Neural cell (in vitro differentiated cells): Measurements from ENCODE around the gene ADK. TPM values are rescaled to one million over a fixed set of nuclear protein-coding genes. Genes with fewer than 3 reads are reported as not detected.

ENCODE experiments used
- H2AFZ ChIP-seq: fragments of 200-600, 300-800 bp; sonication (generic), shearing (Covaris generic); 2 replicates; pipeline ENCODE4 v1.6.0; 2014; ENCODE audit warnings: low read depth, mild to moderate bottlenecking, antibody characterized with exemption, low read length, moderate library complexity
- H3F3A ChIP-seq: fragments of 200-600 bp; shearing (Covaris generic); 2 replicates; pipeline ENCODE4 v1.6.1; 2016; ENCODE audit warnings: mild to moderate bottlenecking, moderate library complexity, mixed read lengths, antibody characterized with exemption, low read length; ENCODE audit not compliant: insufficient read depth, poor library complexity, severe bottlenecking
- H3K27ac ChIP-seq: fragments of 200-600, 300-800 bp; sonication (generic), shearing (Covaris generic); 2 replicates; pipeline ENCODE4 v1.5.1; 2014; ENCODE audit warnings: mild to moderate bottlenecking, low read length, moderate library complexity
- H3K27me3 ChIP-seq: fragments of 300-800, 200-600 bp; sonication (generic), shearing (Covaris generic); 2 replicates; pipeline ENCODE4 v1.6.0; 2014; ENCODE audit warnings: mild to moderate bottlenecking, low read depth, low read length, moderate library complexity; ENCODE audit not compliant: insufficient read depth
- H3K36me3 ChIP-seq: fragments of 300-800, 200-600 bp; sonication (generic), shearing (Covaris generic); 2 replicates; pipeline ENCODE4 v1.5.1; 2014; ENCODE audit warnings: mild to moderate bottlenecking, antibody characterized with exemption, low read length, moderate library complexity; ENCODE audit not compliant: insufficient read depth
- H3K4me2 ChIP-seq: fragments of 300-800, 200-600 bp; sonication (generic), shearing (Covaris generic); 2 replicates; pipeline ENCODE4 v1.6.0; 2014; ENCODE audit warnings: mild to moderate bottlenecking, low read length
- H3K4me3 ChIP-seq: fragments of 300-800, 200-600 bp; sonication (generic), shearing (Covaris generic); 2 replicates; pipeline ENCODE4 v1.5.1; 2014; ENCODE audit warnings: mild to moderate bottlenecking, low read length, moderate library complexity
- H3K79me2 ChIP-seq: fragments of 200-600 bp; shearing (Covaris generic); replicated peaks from 2 replicates; pipeline ENCODE4 v1.6.0; 2014; ENCODE audit warnings: mild to moderate bottlenecking, low read length, moderate library complexity; ENCODE audit not compliant: insufficient read depth
- H3K9ac ChIP-seq: fragments of 300-800, 200-600 bp; sonication (generic), shearing (Covaris generic); 2 replicates; pipeline ENCODE4 v1.6.1; 2016; ENCODE audit warnings: mild to moderate bottlenecking, low read length, mixed read lengths
- H3K9me2 ChIP-seq: fragments of 200-600 bp; shearing (Covaris generic); 2 replicates; pipeline ENCODE4 v1.6.1; 2016; ENCODE audit warnings: mild to moderate bottlenecking, low read length, mixed read lengths; ENCODE audit not compliant: insufficient read depth
- H3K9me3 ChIP-seq: fragments of 200-600, 300-800 bp; sonication (generic), shearing (Covaris generic); 2 replicates; pipeline ENCODE4 v1.6.1; 2016; ENCODE audit warnings: mild to moderate bottlenecking, mixed run types, low read length, moderate library complexity, mixed read lengths
- H4K20me1 ChIP-seq: fragments of 200-600 bp; shearing (Covaris generic); 2 replicates; pipeline ENCODE4 v1.6.1; 2016; ENCODE audit warnings: mild to moderate bottlenecking, mixed run types; ENCODE audit not compliant: insufficient read depth
- EP300 ChIP-seq: fragments of 450-650 bp; conservative IDR thresholded peaks from 2 replicates; pipeline ENCODE4 v1.6.1; 2014; ENCODE audit warnings: antibody characterized with exemption, mild to moderate bottlenecking, moderate library complexity; ENCODE audit not compliant: poor library complexity, severe bottlenecking
- EZH2 ChIP-seq: fragments of 200-600, 300-800 bp; shearing (Covaris generic), sonication (generic); IDR thresholded peaks from 2 replicates; pipeline ENCODE4 v1.6.1; 2014; ENCODE audit warnings: antibody characterized with exemption, low read length, borderline replicate concordance, mild to moderate bottlenecking; ENCODE audit not compliant: insufficient read depth, poor library complexity, severe bottlenecking
- MXI1 ChIP-seq: fragments of 450-650 bp; conservative IDR thresholded peaks from 2 replicates; pipeline ENCODE4 v1.6.1; 2014; ENCODE audit warnings: antibody characterized with exemption, mild to moderate bottlenecking; ENCODE audit not compliant: poor library complexity, severe bottlenecking
- POLR2AphosphoS5 ChIP-seq: IDR thresholded peaks from 2 replicates; pipeline ENCODE4 v1.6.1; 2012
- RAD21 ChIP-seq: fragments of 450-650 bp; conservative IDR thresholded peaks from 2 replicates; pipeline ENCODE4 v1.6.1; 2014; ENCODE audit warnings: antibody characterized with exemption, mild to moderate bottlenecking, moderate library complexity
- SMC3 ChIP-seq: fragments of 450-650 bp; conservative IDR thresholded peaks from 2 replicates; pipeline ENCODE4 v1.6.1; 2014; ENCODE audit warnings: antibody characterized with exemption, mild to moderate bottlenecking, moderate library complexity; ENCODE audit not compliant: poor library complexity
- TAF1 ChIP-seq: IDR thresholded peaks from 2 replicates; pipeline ENCODE4 v1.6.1; 2012; ENCODE audit warnings: low read depth
- polyA plus RNA-seq: library from polyadenylated mRNA; depleted of rRNA; stranded (reverse); fragments of >200 nt; gene quantifications from 2 replicates; pipeline ENCODE4 v1.2.3, GENCODE V29; 2014
- TF ChIP-seq, protein P1 (sequence below): IDR thresholded peaks from 2 replicates; pipeline ENCODE4 v1.6.1; 2012; ENCODE audit warnings: borderline replicate concordance
- TF ChIP-seq, protein P2 (sequence below): fragments of 450-650 bp; IDR thresholded peaks from 2 replicates; pipeline ENCODE4 v1.5.1; 2014; ENCODE audit warnings: antibody characterized with exemption, mild to moderate bottlenecking, moderate library complexity; ENCODE audit not compliant: poor library complexity, severe bottlenecking

ADK gene
- polyA plus RNA-seq, 1 donor from 2014 or later = 19.5 TPM

DNA sequence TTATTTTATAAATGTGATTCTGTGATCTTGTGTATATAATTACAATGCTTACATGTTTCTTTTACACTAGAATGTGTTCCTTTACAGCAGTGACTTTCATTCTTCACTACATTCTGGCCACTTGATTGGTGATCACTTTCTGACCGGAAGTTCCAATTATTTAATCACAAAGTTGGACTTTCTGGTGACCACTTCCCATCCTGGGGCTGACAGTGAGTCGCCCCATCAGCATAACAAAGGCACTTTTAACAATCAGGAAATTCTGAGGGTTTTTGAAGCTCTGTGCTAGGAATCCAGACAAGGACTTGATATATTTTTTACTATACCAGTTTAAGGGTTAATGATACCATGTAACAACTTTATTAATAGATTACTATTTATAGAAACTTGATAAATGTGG is 393.1 kb downstream of the ADK start:
- no peaks in the 10 kb centered on the region for H4K20me1 ChIP-seq
- no peak overlapping the region for H3K9ac ChIP-seq
- H3K9me3 ChIP-seq = no peaks in the 10 kb centered on the region
- no peak overlapping the region for H3K4me2 ChIP-seq
- no peaks in the 10 kb centered on the region for H3K79me2 ChIP-seq
- H3K36me3 ChIP-seq = no peaks in the 10 kb centered on the region
- H3F3A ChIP-seq = no peaks in the 10 kb centered on the region
- no peak overlapping the region for H3K4me3 ChIP-seq
- H3K27ac ChIP-seq = no peak overlapping the region
- no peak overlapping the region for H2AFZ ChIP-seq
- H3K9me2 ChIP-seq = no peaks in the 10 kb centered on the region
- no peaks in the 10 kb centered on the region for H3K27me3 ChIP-seq
- TF ChIP-seq RAD21 = no peak
- TF ChIP-seq, protein P1, sequence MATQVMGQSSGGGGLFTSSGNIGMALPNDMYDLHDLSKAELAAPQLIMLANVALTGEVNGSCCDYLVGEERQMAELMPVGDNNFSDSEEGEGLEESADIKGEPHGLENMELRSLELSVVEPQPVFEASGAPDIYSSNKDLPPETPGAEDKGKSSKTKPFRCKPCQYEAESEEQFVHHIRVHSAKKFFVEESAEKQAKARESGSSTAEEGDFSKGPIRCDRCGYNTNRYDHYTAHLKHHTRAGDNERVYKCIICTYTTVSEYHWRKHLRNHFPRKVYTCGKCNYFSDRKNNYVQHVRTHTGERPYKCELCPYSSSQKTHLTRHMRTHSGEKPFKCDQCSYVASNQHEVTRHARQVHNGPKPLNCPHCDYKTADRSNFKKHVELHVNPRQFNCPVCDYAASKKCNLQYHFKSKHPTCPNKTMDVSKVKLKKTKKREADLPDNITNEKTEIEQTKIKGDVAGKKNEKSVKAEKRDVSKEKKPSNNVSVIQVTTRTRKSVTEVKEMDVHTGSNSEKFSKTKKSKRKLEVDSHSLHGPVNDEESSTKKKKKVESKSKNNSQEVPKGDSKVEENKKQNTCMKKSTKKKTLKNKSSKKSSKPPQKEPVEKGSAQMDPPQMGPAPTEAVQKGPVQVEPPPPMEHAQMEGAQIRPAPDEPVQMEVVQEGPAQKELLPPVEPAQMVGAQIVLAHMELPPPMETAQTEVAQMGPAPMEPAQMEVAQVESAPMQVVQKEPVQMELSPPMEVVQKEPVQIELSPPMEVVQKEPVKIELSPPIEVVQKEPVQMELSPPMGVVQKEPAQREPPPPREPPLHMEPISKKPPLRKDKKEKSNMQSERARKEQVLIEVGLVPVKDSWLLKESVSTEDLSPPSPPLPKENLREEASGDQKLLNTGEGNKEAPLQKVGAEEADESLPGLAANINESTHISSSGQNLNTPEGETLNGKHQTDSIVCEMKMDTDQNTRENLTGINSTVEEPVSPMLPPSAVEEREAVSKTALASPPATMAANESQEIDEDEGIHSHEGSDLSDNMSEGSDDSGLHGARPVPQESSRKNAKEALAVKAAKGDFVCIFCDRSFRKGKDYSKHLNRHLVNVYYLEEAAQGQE = no peak
- TF ChIP-seq EP300 = no peak
- no peak for TF ChIP-seq MXI1
- TF ChIP-seq, protein P2, sequence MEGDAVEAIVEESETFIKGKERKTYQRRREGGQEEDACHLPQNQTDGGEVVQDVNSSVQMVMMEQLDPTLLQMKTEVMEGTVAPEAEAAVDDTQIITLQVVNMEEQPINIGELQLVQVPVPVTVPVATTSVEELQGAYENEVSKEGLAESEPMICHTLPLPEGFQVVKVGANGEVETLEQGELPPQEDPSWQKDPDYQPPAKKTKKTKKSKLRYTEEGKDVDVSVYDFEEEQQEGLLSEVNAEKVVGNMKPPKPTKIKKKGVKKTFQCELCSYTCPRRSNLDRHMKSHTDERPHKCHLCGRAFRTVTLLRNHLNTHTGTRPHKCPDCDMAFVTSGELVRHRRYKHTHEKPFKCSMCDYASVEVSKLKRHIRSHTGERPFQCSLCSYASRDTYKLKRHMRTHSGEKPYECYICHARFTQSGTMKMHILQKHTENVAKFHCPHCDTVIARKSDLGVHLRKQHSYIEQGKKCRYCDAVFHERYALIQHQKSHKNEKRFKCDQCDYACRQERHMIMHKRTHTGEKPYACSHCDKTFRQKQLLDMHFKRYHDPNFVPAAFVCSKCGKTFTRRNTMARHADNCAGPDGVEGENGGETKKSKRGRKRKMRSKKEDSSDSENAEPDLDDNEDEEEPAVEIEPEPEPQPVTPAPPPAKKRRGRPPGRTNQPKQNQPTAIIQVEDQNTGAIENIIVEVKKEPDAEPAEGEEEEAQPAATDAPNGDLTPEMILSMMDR = no peak
- no peak for TF ChIP-seq EZH2
- TF ChIP-seq POLR2AphosphoS5 = no peak
- TF ChIP-seq SMC3 = no peak
- no peak for TF ChIP-seq TAF1

DNA sequence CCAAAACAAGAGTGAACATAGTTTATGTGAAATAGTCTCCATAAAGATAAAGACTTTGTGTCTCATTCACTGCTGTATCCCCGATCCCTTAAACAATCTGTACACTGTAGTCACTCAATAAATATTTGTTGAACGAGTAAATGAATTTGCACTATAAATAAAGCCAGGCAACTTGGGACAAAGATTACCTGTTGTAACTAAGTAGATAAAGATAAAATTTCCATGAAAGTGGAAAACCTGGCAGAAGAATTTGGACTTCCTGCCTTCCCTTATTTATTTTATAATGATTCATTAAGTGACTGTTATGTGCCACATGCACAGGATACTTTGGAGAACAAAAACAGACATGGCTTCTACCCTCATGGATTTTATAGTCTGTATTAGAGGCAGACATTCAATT is 397.7 kb downstream of the ADK start:
- Histone ChIP-seq H4K20me1 (no peaks in the 10 kb centered on the region), H3F3A (no peaks in the 10 kb centered on the region), H3K27me3 (no peaks in the 10 kb centered on the region), H3K4me2 (no peak overlapping the region), H3K27ac (no peak overlapping the region), H2AFZ (no peak overlapping the region), H3K79me2 (no peaks in the 10 kb centered on the region), H3K9me2 (no peaks in the 10 kb centered on the region), H3K9me3 (no peaks in the 10 kb centered on the region), H3K9ac (no peak overlapping the region), H3K36me3 (no peaks in the 10 kb centered on the region), H3K4me3 (no peak overlapping the region)
- TF ChIP-seq EP300 = no peak
- TF ChIP-seq EZH2 = no peak
- no peak for TF ChIP-seq TAF1
- TF ChIP-seq SMC3 = no peak
- TF ChIP-seq MXI1 = no peak
- no peak for TF ChIP-seq RAD21
- TF ChIP-seq, protein P2 = no peak
- TF ChIP-seq, protein P1 = no peak
- TF ChIP-seq POLR2AphosphoS5 = no peak
